ENCODE results near the gene ZYG11B. TPM values are rescaled to one million over a fixed set of nuclear protein-coding genes. Genes with fewer than 3 reads are reported as not detected.

The ZYG11B gene
- total and polyA plus RNA-seq, 2 of the 13 experiments (the other 11 are each of a cell fraction or from before 2014, with no cell fraction given) = 6.9 to 17.9 TPM

- TF ChIP-seq ZNF251 (CRISPR knock-in tag; IDR thresholded peaks at IDR 0.05) (no peak), TEAD2 (CRISPR knock-in tag; IDR thresholded peaks at IDR 0.05) (0 out of 2 replicates have a peak, but pooled peaks have one; percentile 9), POLR2A (IDR thresholded peaks at IDR 0.05; ENCODE audit: insufficient read depth in 1 of 2, low read depth in 2 of 2, low read length in 2 of 2) (peak; percentile 76 to 90), HOXA9 (CRISPR knock-in tag; IDR thresholded peaks at IDR 0.05; ENCODE audit: borderline replicate concordance) (peak; percentile 85; the same call in 1 of the 2 replicates), UBTF (CRISPR knock-in tag; IDR thresholded peaks at IDR 0.05) (peak; percentile 66; the same call in 1 of the 2 replicates), ZNF687 (CRISPR knock-in tag; IDR thresholded peaks at IDR 0.05) (peak; percentile 100), SRSF4 (IDR thresholded peaks at IDR 0.05; ENCODE audit: low read depth, low read length, poor library complexity, severe bottlenecking) (no peak), CSRNP2 (CRISPR knock-in tag; conservative IDR thresholded peaks at IDR 0.05; ENCODE audit: low read depth) (0 out of 2 replicates have a peak, but pooled peaks have one; percentile 60), CBX5 (CRISPR knock-in tag; IDR thresholded peaks at IDR 0.05; ENCODE audit: borderline replicate concordance) (peak; percentile 29; the same call in 1 of the 2 replicates), ZNF282 (IDR thresholded peaks at IDR 0.05; ENCODE audit: partially characterized antibody) (no peak), GTF3A (CRISPR knock-in tag; conservative IDR thresholded peaks at IDR 0.05) (no peak), ZNF605 (CRISPR knock-in tag; IDR thresholded peaks at IDR 0.05) (peak; percentile 55), LRRFIP1 (CRISPR knock-in tag; conservative IDR thresholded peaks at IDR 0.05) (no peak; the same call in 1 of the 2 replicates), MAF1 (CRISPR knock-in tag; IDR thresholded peaks at IDR 0.05; ENCODE audit: borderline replicate concordance) (0 out of 2 replicates have a peak, but pooled peaks have one; percentile 86), ZC3H4 (CRISPR knock-in tag; IDR thresholded peaks at IDR 0.05; ENCODE audit: borderline replicate concordance) (no peak), ZMYM3 (CRISPR knock-in tag; IDR thresholded peaks at IDR 0.05) (no peak; the same call in 1 of the 2 replicates), PAWR (CRISPR knock-in tag; IDR thresholded peaks at IDR 0.05; ENCODE audit: borderline replicate concordance) (no peak)
Observed at GRCh38 chr1:52697795-52698674, 28.2 kb upstream of the ZYG11B start, which contains the start of gene COA7 (continued).

Data from HepG2 (cell line).